Muscle of leg (tissue), 11 donors: Measurements from ENCODE around the gene ATP2C1. TPM values are rescaled to one million over a fixed set of nuclear protein-coding genes. Genes with fewer than 3 reads are reported as not detected.

Experiments
- DNase-seq: peaks from one replicate; pipeline ENCODE4 v3.0.0; 2013
- H3K27ac ChIP-seq: one replicate; pipeline ENCODE4 v1.5.1; 2013; ENCODE audit warnings: mild to moderate bottlenecking, low read length, control low read depth
- H3K27me3 ChIP-seq: one replicate; pipeline ENCODE4 v1.6.1; 2013; ENCODE audit warnings: low read length; ENCODE audit not compliant: control insufficient read depth, insufficient read depth
- H3K36me3 ChIP-seq: one replicate; pipeline ENCODE4 v1.6.1; 2013; ENCODE audit warnings: low read length; ENCODE audit not compliant: control insufficient read depth, insufficient read depth
- H3K4me1 ChIP-seq: one replicate; pipeline ENCODE4 v1.6.1; 2013; ENCODE audit warnings: low read length; ENCODE audit not compliant: control insufficient read depth, insufficient read depth
- H3K4me3 ChIP-seq: one replicate; pipeline ENCODE4 v1.5.1; 2013; ENCODE audit warnings: low read length, control low read depth
- H3K9me3 ChIP-seq: replicated peaks from 2 replicates; pipeline ENCODE4 v1.6.1; 2013; ENCODE audit warnings: low read depth, low read length; ENCODE audit not compliant: control insufficient read depth
- WGBS: methylation state at CpG from one replicate; pipeline ENCODE4 v1.1.5; 2013; ENCODE audit warnings: missing lambda C conversion rate; ENCODE audit not compliant: insufficient coverage; 5-methylcytosine and 5-hydroxymethylcytosine counted together
- polyA plus RNA-seq, 8 donors: library from polyadenylated mRNA; unstranded; fragments of 120-200 nt; gene quantifications; one replicate each; pipeline versions ENCODE4 v1.2.1 to v1.2.3, GENCODE V29; 2013; ENCODE audit warnings: inconsistent platforms in 1 of 8, low replicate concordance in 1 of 8; ENCODE audit not compliant: insufficient read length in 8 of 8, insufficient read depth in 1 of 8
- total RNA-seq: library from RNA; stranded (reverse); fragments of 120-200 nt; gene quantifications from one replicate; pipeline ENCODE4 v1.2.4, GENCODE V29; 2013

ATP2C1 gene
- total and polyA plus RNA-seq, 9 donors = 46.5 to 92.6 (median 63.0) TPM

- no peaks in the 10 kb centered on the region for H3K27me3 ChIP-seq
- H3K36me3 ChIP-seq = no peaks in the 10 kb centered on the region
- DNase-seq = no peak
- WGBS = 100% methylated on average over 1 of the region's 3 CpGs
- H3K9me3 ChIP-seq = no peaks in the 10 kb centered on the region
- H3K27ac ChIP-seq = no peak overlapping the region
- no peak overlapping the region for H3K4me3 ChIP-seq
- H3K4me1 ChIP-seq = no peaks in the 10 kb centered on the region
Measured at GRCh38 chr3:131053043-131053859, 159.4 kb downstream of the ATP2C1 start.

Other genes starting within 250 kb of the ATP2C1 start
- gene PIK3R4, start 147.3 kb upstream of the ATP2C1 start, total RNA-seq = 17.3 TPM
- 10 to 100 TPM; 24.0 to 35.2 (median 28.0) TPM for gene PIK3R4, start 147.3 kb upstream of the ATP2C1 start, polyA plus RNA-seq
- 6.7 TPM for gene ASTE1, start 132.7 kb downstream of the ATP2C1 start, total RNA-seq
- gene ASTE1, start 132.7 kb downstream of the ATP2C1 start, polyA plus RNA-seq = 1 to 10 TPM; 5.9 to 8.6 (median 7.1) TPM
- 11.5 TPM for gene NEK11, start 132.8 kb downstream of the ATP2C1 start, total RNA-seq
- gene NEK11, start 132.8 kb downstream of the ATP2C1 start, polyA plus RNA-seq = 1 to 10 TPM; 6.3 to 8.2 (median 7.4) TPM